ENCODE measurements around the gene IDH3B. TPM values are rescaled to one million over a fixed set of nuclear protein-coding genes. Genes with fewer than 3 reads are reported as not detected.

Gene IDH3B
- total RNA-seq: 111 and 112 TPM in 2 replicates

- Mint-ChIP-seq H3K36me3 (ENCODE audit: low read depth) (peaks cover 41% of the 10 kb centered on the region), H3K4me3 (ENCODE audit: low read depth) (peak within 1 kb of the TSS; percentile 92), H3K9me3 (no peaks in the 10 kb centered on the region), H3K27me3 (ENCODE audit: low read depth) (peaks cover 4% of the 10 kb centered on the region), H3K27ac (peak within 1 kb of the TSS; percentile 95), H3K4me1 (ENCODE audit: low read depth) (peaks cover 15% of the 10 kb centered on the region)
- peak; percentile 90 for DNase-seq (ENCODE audit: low spot score)
- intact Hi-C loops (cut with micrococcal nuclease): loop anchor here (1.0 kb wide), 1 partner anchor 12 kb away; the partner anchor contains the start of gene NOP56
Measured at GRCh38 chr20:2663887-2664719, at the start of gene IDH3B. Gene IDH3B (minus strand): TSS chr20:2664216. CDS start chr20:2664188, 28 bp downstream.

GRCh38 chr20:2713285-2713684 lies 49.3 kb upstream of the IDH3B start:
- Mint-ChIP-seq H3K4me3 (ENCODE audit: low read depth) (no peak overlapping the region), H3K9me3 (no peaks in the 10 kb centered on the region), H3K36me3 (ENCODE audit: low read depth) (no peaks in the 10 kb centered on the region), H3K27me3 (ENCODE audit: low read depth) (peaks cover 6% of the 10 kb centered on the region), H3K27ac (no peak overlapping the region), H3K4me1 (ENCODE audit: low read depth) (no peaks in the 10 kb centered on the region)
- no peak for DNase-seq (ENCODE audit: low spot score)
- intact Hi-C loops (cut with micrococcal nuclease): loop anchor here (2.0 kb wide), 1 partner anchor 30 kb away; no protein-coding TSS in a partner anchor

GRCh38 chr20:2709205-2709981 lies 45.4 kb upstream of the IDH3B start:
- Mint-ChIP-seq H3K36me3 (ENCODE audit: low read depth) (no peaks in the 10 kb centered on the region), H3K9me3 (no peaks in the 10 kb centered on the region), H3K27ac (no peak overlapping the region), H3K4me1 (ENCODE audit: low read depth) (peaks cover 5% of the 10 kb centered on the region), H3K4me3 (ENCODE audit: low read depth) (no peak overlapping the region), H3K27me3 (ENCODE audit: low read depth) (peaks cover 2% of the 10 kb centered on the region)
- DNase-seq (ENCODE audit: low spot score): no peak
- intact Hi-C loops (cut with micrococcal nuclease): no loop called here

- Mint-ChIP-seq H3K27me3 (ENCODE audit: low read depth) (no peaks in the 10 kb centered on the region), H3K27ac (no peak overlapping the region), H3K4me1 (ENCODE audit: low read depth) (peaks cover 5% of the 10 kb centered on the region), H3K9me3 (no peaks in the 10 kb centered on the region), H3K36me3 (ENCODE audit: low read depth) (no peaks in the 10 kb centered on the region), H3K4me3 (ENCODE audit: low read depth) (no peak overlapping the region)
- intact Hi-C loops (cut with micrococcal nuclease): no loop called here
- DNase-seq (ENCODE audit: low spot score): no peak
Measured at GRCh38 chr20:2708665-2709064, 44.6 kb upstream of the IDH3B start.

GRCh38 chr20:2708073-2708415 lies 44.0 kb upstream of the IDH3B start:
- Mint-ChIP-seq H3K27me3 (ENCODE audit: low read depth) (no peaks in the 10 kb centered on the region), H3K4me3 (ENCODE audit: low read depth) (no peak overlapping the region), H3K27ac (no peak overlapping the region), H3K4me1 (ENCODE audit: low read depth) (peaks cover 5% of the 10 kb centered on the region), H3K9me3 (no peaks in the 10 kb centered on the region), H3K36me3 (ENCODE audit: low read depth) (no peaks in the 10 kb centered on the region)
- no peak for DNase-seq (ENCODE audit: low spot score)
- intact Hi-C loops (cut with micrococcal nuclease): no loop called here

- intact Hi-C loops (cut with micrococcal nuclease): no loop called here
- Mint-ChIP-seq H3K36me3 (ENCODE audit: low read depth) (no peaks in the 10 kb centered on the region), H3K4me1 (ENCODE audit: low read depth) (peaks cover 5% of the 10 kb centered on the region), H3K9me3 (no peaks in the 10 kb centered on the region), H3K4me3 (ENCODE audit: low read depth) (no peak overlapping the region), H3K27me3 (ENCODE audit: low read depth) (no peaks in the 10 kb centered on the region), H3K27ac (no peak overlapping the region)
- no peak for DNase-seq (ENCODE audit: low spot score)
Measured at GRCh38 chr20:2707353-2708072, 43.5 kb upstream of the IDH3B start.

GRCh38 chr20:2706688-2707352 lies 42.8 kb upstream of the IDH3B start:
- Mint-ChIP-seq H3K36me3 (ENCODE audit: low read depth) (no peaks in the 10 kb centered on the region), H3K4me1 (ENCODE audit: low read depth) (peaks cover 5% of the 10 kb centered on the region), H3K4me3 (ENCODE audit: low read depth) (no peak overlapping the region), H3K9me3 (no peaks in the 10 kb centered on the region), H3K27me3 (ENCODE audit: low read depth) (no peaks in the 10 kb centered on the region), H3K27ac (no peak overlapping the region)
- no peak for DNase-seq (ENCODE audit: low spot score)
- intact Hi-C loops (cut with micrococcal nuclease): no loop called here

- Mint-ChIP-seq H3K36me3 (ENCODE audit: low read depth) (no peaks in the 10 kb centered on the region), H3K27me3 (ENCODE audit: low read depth) (no peaks in the 10 kb centered on the region), H3K4me1 (ENCODE audit: low read depth) (peaks cover 5% of the 10 kb centered on the region), H3K4me3 (ENCODE audit: low read depth) (no peak overlapping the region), H3K27ac (no peak overlapping the region), H3K9me3 (no peaks in the 10 kb centered on the region)
- no peak for DNase-seq (ENCODE audit: low spot score)
- intact Hi-C loops (cut with micrococcal nuclease): no loop called here
Measured at GRCh38 chr20:2705931-2706645, 42.1 kb upstream of the IDH3B start.

- H3K27me3 Mint-ChIP-seq (ENCODE audit: low read depth): peaks cover 5% of the 10 kb centered on the region
- H3K9me3 Mint-ChIP-seq: no peaks in the 10 kb centered on the region
- H3K27ac Mint-ChIP-seq: no peak overlapping the region
- intact Hi-C loops (cut with micrococcal nuclease): no loop called here
- no peaks in the 10 kb centered on the region for H3K36me3 Mint-ChIP-seq (ENCODE audit: low read depth)
- no peak for DNase-seq (ENCODE audit: low spot score)
- H3K4me3 Mint-ChIP-seq (ENCODE audit: low read depth): no peak overlapping the region
- H3K4me1 Mint-ChIP-seq (ENCODE audit: low read depth): peaks cover 5% of the 10 kb centered on the region
Measured at GRCh38 chr20:2703716-2704475, 39.9 kb upstream of the IDH3B start.

GRCh38 chr20:2701671-2702081 lies 37.7 kb upstream of the IDH3B start:
- H3K27ac Mint-ChIP-seq: no peak overlapping the region
- no peaks in the 10 kb centered on the region for H3K9me3 Mint-ChIP-seq
- peaks cover 9% of the 10 kb centered on the region for H3K27me3 Mint-ChIP-seq (ENCODE audit: low read depth)
- DNase-seq (ENCODE audit: low spot score): peak; percentile 6
- no peak overlapping the region for H3K4me3 Mint-ChIP-seq (ENCODE audit: low read depth)
- H3K4me1 Mint-ChIP-seq (ENCODE audit: low read depth): peaks cover under 1% of the 10 kb centered on the region
- intact Hi-C loops (cut with micrococcal nuclease): no loop called here
- H3K36me3 Mint-ChIP-seq (ENCODE audit: low read depth): no peaks in the 10 kb centered on the region

GRCh38 chr20:2700913-2701620 lies 37.1 kb upstream of the IDH3B start:
- H3K36me3 Mint-ChIP-seq (ENCODE audit: low read depth): no peaks in the 10 kb centered on the region
- H3K4me1 Mint-ChIP-seq (ENCODE audit: low read depth): no peaks in the 10 kb centered on the region
- no peak overlapping the region for H3K27ac Mint-ChIP-seq
- no peaks in the 10 kb centered on the region for H3K9me3 Mint-ChIP-seq
- intact Hi-C loops (cut with micrococcal nuclease): no loop called here
- peaks cover 13% of the 10 kb centered on the region for H3K27me3 Mint-ChIP-seq (ENCODE audit: low read depth)
- DNase-seq (ENCODE audit: low spot score): no peak
- H3K4me3 Mint-ChIP-seq (ENCODE audit: low read depth): no peak overlapping the region

Data from activated T-helper 2 cell treated with anti-CD3 and anti-CD28 coated beads, Interferon-gamma antibody, Interleukin-2, Interleukin-4, amounts not matched to agents 10 μg/mL and 5 μg/mL and 100 μg/mL, durations not matched to agents 14 hours and 24 hours and 36 hours (primary cell).